ENCODE results near the gene EMILIN3.

DNA sequence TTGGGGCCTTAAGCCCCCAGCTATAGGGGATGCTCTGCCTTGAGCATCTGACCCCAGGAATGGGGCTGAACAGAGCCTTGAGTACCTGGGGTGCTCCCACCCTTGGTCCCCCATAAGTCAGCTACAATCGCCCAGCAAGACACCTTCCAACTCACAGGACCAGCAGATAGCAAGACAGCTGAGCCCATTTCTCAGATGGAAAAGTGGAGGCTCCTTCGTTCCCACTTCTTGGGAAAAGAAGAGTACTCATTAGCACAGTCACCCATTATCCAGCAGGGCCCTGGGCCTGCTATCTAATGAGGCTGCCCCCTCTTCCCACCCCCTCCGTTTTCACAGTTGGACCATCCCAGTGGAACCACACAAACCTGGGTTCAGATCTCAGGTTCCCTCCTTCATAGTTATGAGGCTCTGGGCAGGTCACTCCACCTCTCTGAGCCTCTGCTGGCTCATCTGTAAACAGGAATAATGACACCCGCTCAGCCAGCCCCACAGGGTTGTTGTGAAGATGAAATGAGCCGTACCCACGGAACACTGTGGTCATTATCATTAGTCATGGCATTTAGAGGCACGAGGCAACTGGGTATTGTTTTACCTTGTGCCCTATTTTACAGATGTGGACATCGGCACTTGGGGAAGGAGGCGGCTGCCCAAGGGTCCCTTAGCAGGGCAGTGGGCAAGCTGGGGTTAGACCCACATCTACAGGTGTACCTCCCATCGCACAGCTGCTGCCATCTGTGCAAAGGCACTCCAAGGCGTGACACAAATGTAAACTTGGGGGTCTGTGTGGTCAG lies 21.5 kb downstream of the EMILIN3 start:
- no peak for TF ChIP-seq POLR2A (IDR thresholded peaks at IDR 0.05; ENCODE audit: low read depth, low read length)
- TF ChIP-seq POLR2AphosphoS5 (IDR thresholded peaks at IDR 0.05; ENCODE audit: low read depth, low read length) = no peak
- no peak for TF ChIP-seq SPI1 (IDR thresholded peaks at IDR 0.05; ENCODE audit: low read depth, low read length)
- no peak for TF ChIP-seq TAF1 (IDR thresholded peaks at IDR 0.05; ENCODE audit: low read depth, low read length)
- TF ChIP-seq POU2F2 (IDR thresholded peaks at IDR 0.05; ENCODE audit: low read depth, low read length) = no peak
